GM12864 (cell line): ENCODE data around the gene MRPL16.

ENCODE experiments used
- DNase-seq: peaks from one replicate; pipeline ENCODE4 v3.0.0-alpha.2; 2011; ENCODE audit warnings: low read depth
- H3K4me3 ChIP-seq: 2 replicates; pipeline ENCODE4 v1.5.1; 2011; ENCODE audit warnings: mild to moderate bottlenecking, low read depth, low read length, control low read depth
- TF ChIP-seq, protein P1 (sequence below): IDR thresholded peaks from 2 replicates; pipeline ENCODE4 v1.5.1; 2011; ENCODE audit warnings: low read depth, mild to moderate bottlenecking, moderate library complexity, low read length, control low read depth, inconsistent platforms; ENCODE audit errors: missing control alignments

MRPL16 gene

DNA sequence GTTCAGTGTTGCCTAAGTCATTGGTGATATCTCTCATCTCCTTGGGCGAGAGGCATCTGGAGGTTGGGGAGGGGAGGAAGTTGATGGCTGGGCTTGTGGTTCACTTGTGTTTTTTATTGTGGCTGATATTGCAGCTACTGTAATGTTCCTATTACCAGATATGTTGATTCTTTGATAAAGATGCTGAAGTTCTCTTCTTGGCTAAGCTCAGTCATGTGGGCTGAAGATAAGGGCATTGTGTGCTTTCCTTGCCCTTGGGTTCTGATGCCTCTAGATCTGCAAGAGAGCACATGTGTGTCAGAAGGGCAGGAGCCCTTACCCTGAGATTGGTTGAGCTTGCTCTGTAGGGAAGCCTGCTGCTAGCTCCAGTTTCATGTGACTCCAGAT is 43.4 kb downstream of the MRPL16 start:
- TF ChIP-seq, protein P1, sequence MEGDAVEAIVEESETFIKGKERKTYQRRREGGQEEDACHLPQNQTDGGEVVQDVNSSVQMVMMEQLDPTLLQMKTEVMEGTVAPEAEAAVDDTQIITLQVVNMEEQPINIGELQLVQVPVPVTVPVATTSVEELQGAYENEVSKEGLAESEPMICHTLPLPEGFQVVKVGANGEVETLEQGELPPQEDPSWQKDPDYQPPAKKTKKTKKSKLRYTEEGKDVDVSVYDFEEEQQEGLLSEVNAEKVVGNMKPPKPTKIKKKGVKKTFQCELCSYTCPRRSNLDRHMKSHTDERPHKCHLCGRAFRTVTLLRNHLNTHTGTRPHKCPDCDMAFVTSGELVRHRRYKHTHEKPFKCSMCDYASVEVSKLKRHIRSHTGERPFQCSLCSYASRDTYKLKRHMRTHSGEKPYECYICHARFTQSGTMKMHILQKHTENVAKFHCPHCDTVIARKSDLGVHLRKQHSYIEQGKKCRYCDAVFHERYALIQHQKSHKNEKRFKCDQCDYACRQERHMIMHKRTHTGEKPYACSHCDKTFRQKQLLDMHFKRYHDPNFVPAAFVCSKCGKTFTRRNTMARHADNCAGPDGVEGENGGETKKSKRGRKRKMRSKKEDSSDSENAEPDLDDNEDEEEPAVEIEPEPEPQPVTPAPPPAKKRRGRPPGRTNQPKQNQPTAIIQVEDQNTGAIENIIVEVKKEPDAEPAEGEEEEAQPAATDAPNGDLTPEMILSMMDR, result no peak
- H3K4me3 ChIP-seq, result no peak overlapping the region
- DNase-seq, result no peak

GRCh38 chr11:59766542-59767224 is 43.9 kb downstream of the MRPL16 start:
- TF ChIP-seq, protein P1, result no peak
- no peak for DNase-seq

GRCh38 chr11:59765068-59765735 is 45.4 kb downstream of the MRPL16 start:
- H3K4me3 ChIP-seq, result no peak overlapping the region
- TF ChIP-seq, protein P1, result no peak
- no peak for DNase-seq

More at GRCh38 chr11:59766542-59767224, 43.9 kb downstream of the MRPL16 start:
- no peak overlapping the region for H3K4me3 ChIP-seq

- no peak overlapping the region for H3K4me3 ChIP-seq
- TF ChIP-seq, protein P1, result no peak
- DNase-seq, result no peak
These were observed 48.6 kb downstream of the MRPL16 start for GRCh38 chr11:59761993-59762392.

- TF ChIP-seq, protein P1, result no peak
- DNase-seq, result no peak
- H3K4me3 ChIP-seq, result no peak overlapping the region
These were observed 49.8 kb downstream of the MRPL16 start for GRCh38 chr11:59760771-59761170.

DNA sequence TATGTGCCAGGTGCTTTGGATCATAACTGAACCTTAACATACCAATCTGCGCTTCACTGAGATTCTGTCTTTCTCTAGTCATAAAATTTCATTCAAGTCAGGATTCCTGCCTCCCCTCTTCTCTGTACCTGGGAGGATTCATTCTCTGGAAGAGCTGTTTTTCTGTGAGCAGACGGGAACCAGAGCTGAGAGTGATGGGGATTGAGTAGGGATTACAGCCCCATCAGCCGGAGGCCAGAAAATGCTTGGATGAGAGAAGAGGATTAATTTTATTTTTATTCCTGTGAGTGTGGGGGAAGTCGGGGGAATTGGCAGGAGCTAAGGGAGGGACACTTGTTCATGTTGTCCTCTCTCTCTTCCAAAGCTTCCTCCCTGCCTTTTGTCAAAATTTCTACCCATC is 50.7 kb downstream of the MRPL16 start:
- TF ChIP-seq, protein P1, result no peak

GRCh38 chr11:59758401-59759037 is 52.1 kb downstream of the MRPL16 start:
- H3K4me3 ChIP-seq, result no peak overlapping the region
- DNase-seq, result no peak
- TF ChIP-seq, protein P1, result no peak

More for the DNA sequence above, 50.7 kb downstream of the MRPL16 start:
- no peak overlapping the region for H3K4me3 ChIP-seq
- DNase-seq, result no peak
